HepG2 (cell line): ENCODE results near the gene CCNB1. TPM values are rescaled to one million over a fixed set of nuclear protein-coding genes. Genes with fewer than 3 reads are reported as not detected.
A peak's percentile ranks its signal among the peaks of the same experiment; 100 is the strongest.

Source experiments
- ARNTL ChIP-seq: sonication (generic); formaldehyde crosslinking; IDR thresholded peaks from 2 replicates; pipeline ENCODE4 v1.4.0; 2020; ENCODE audit warnings: mild to moderate bottlenecking, missing genetic modification reagents
- BORCS8-MEF2B ChIP-seq: sonication (generic); formaldehyde crosslinking; IDR thresholded peaks from 2 replicates; pipeline ENCODE4 v1.8.0; 2022; ENCODE audit warnings: mild to moderate bottlenecking, missing genetic modification reagents
- GPN1 ChIP-seq: sonication (generic); formaldehyde crosslinking; IDR thresholded peaks from 2 replicates; pipeline ENCODE4 v1.5.1; 2020; ENCODE audit warnings: missing genetic modification reagents, borderline replicate concordance
- HDAC2 ChIP-seq: sonication (generic); formaldehyde crosslinking; IDR thresholded peaks from 2 replicates; pipeline ENCODE4 v1.4.0; 2020; ENCODE audit warnings: missing genetic modification reagents
- HOMEZ ChIP-seq: IDR thresholded peaks from 2 replicates; pipeline ENCODE4 v1.6.1; 2016; ENCODE audit warnings: low read depth
- HOXA3 ChIP-seq: sonication (generic); formaldehyde crosslinking; IDR thresholded peaks from 2 replicates; pipeline ENCODE4 v1.5.0; 2020; ENCODE audit warnings: missing genetic modification reagents
- NRL ChIP-seq: sonication (generic); formaldehyde crosslinking; IDR thresholded peaks from 2 replicates; pipeline ENCODE4 v1.5.0; 2020; ENCODE audit warnings: missing genetic modification reagents, mild to moderate bottlenecking, moderate library complexity, borderline replicate concordance
- PLSCR1 ChIP-seq: sonication (generic); formaldehyde crosslinking; IDR thresholded peaks from 2 replicates; pipeline ENCODE4 v1.5.0; 2020; ENCODE audit warnings: missing genetic modification reagents, mild to moderate bottlenecking, borderline replicate concordance
- TEAD3 ChIP-seq: optimal IDR thresholded peaks from 2 replicates; pipeline ENCODE3; 2016; ENCODE audit warnings: borderline replicate concordance
- TMF1 ChIP-seq: sonication (generic); formaldehyde crosslinking; IDR thresholded peaks from 2 replicates; pipeline ENCODE4 v1.8.1; 2022; ENCODE audit warnings: low read depth, missing genetic modification reagents
- ZBTB38 ChIP-seq: sonication (generic); formaldehyde crosslinking; IDR thresholded peaks from 2 replicates; pipeline ENCODE4 v1.5.1; 2020; ENCODE audit warnings: mild to moderate bottlenecking, missing genetic modification reagents
- ZHX2 ChIP-seq, 2 experiments: sonication (generic) in 1 of 2; formaldehyde crosslinking in 1 of 2; IDR thresholded peaks; 2 replicates each; pipeline versions ENCODE4 v1.6.1 to v1.9.0; 2014 to 2022; ENCODE audit warnings: antibody characterized with exemption in 1 of 2, borderline replicate concordance in 1 of 2, inconsistent platforms in 1 of 2, low read depth in 1 of 2, missing genetic modification reagents in 1 of 2
- ZNF501 ChIP-seq: sonication (generic); formaldehyde crosslinking; IDR thresholded peaks from 2 replicates; pipeline ENCODE4 v1.5.1; 2020; ENCODE audit warnings: mild to moderate bottlenecking, moderate library complexity, missing genetic modification reagents
- ZNF546 ChIP-seq: sonication (generic); formaldehyde crosslinking; conservative IDR thresholded peaks from 2 replicates; pipeline ENCODE4 v1.8.1; 2023; ENCODE audit warnings: mild to moderate bottlenecking, missing genetic modification reagents
- polyA plus RNA-seq, 8 experiments: library from polyadenylated mRNA; depleted of rRNA in 3 of 8; stranded (reverse) in 7 of 8; unstranded in 1 of 8; fragments of >200 nt; fragmentation: Illumina TruSeq in 4 of 8; extraction: Trizol in 4 of 8; gene quantifications; 2 replicates each; pipeline versions ENCODE4 v1.2.1 to v1.2.3, GENCODE V29; 2011 to 2016; ENCODE audit warnings: low read depth in 4 of 8, missing spikeins in 1 of 8, mixed read lengths in 1 of 8; ENCODE audit not compliant: insufficient read depth in 1 of 8
- total RNA-seq, 5 experiments: library from RNA; depleted of rRNA; stranded (reverse); fragments of >200 nt; fragmentation: Illumina TruSeq; extraction: Trizol; gene quantifications; 2 replicates each; pipeline ENCODE4 v1.2.3, GENCODE V29; 2016; ENCODE audit warnings: low read depth in 1 of 5

Gene CCNB1
- total and polyA plus RNA-seq, 2 of the 13 experiments (the other 11 are each of a cell fraction or from before 2014, with no cell fraction given): 82.3 to 316 TPM

- TF ChIP-seq ZHX2 (IDR thresholded peaks at IDR 0.05; ENCODE audit: low read depth) (no peak), ZHX2 (CRISPR knock-in tag; IDR thresholded peaks at IDR 0.05; ENCODE audit: borderline replicate concordance) (no peak), HDAC2 (peak; percentile 54; the same call in 1 of the 2 replicates), HOXA3 (CRISPR knock-in tag) (peak; percentile 69), NRL (no peak), ZNF501 (CRISPR knock-in tag) (peak; percentile 83), HOMEZ (CRISPR knock-in tag) (peak; percentile 92), TEAD3 (CRISPR knock-in tag) (peak; percentile 91), BORCS8-MEF2B (CRISPR knock-in tag) (peak; percentile 76), ZBTB38 (CRISPR knock-in tag) (peak; percentile 75), PLSCR1 (CRISPR knock-in tag) (0 out of 2 replicates have a peak, but pooled peaks have one; percentile 61), ARNTL (CRISPR knock-in tag) (peak; percentile 76; the same call in 1 of the 2 replicates), TMF1 (CRISPR knock-in tag) (peak; percentile 51; the same call in 1 of the 2 replicates), GPN1 (no peak), ZNF546 (CRISPR knock-in tag) (peak; percentile 78)
Observed at GRCh38 chr5:69166686-69167492, at the start of gene CCNB1 (continued).
